ENCODE results near the gene JDP2. TPM values are rescaled to one million over a fixed set of nuclear protein-coding genes. Genes with fewer than 3 reads are reported as not detected.

JDP2 gene
- total RNA-seq, 6 experiments from 2014 or later, result 48.0 to 67.8 (median 61.8) TPM

DNA sequence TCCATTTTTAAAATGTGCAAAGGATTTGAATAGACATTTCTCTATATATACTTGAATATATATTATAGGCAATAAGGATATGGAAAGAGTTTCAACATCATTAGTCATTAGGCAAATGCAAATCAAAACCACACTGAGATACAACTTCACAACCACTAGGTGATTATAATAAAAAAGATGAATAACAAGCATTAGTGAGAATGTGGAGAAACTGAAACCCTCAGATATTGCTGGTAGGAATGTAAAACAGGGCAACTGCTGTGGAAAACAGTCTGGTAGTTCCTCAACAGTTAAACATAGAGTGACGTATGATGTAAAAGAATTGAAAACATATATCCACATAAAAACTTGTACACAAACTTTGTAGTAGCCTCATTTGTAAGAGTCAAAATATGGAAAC, 82.7 kb downstream of the JDP2 start:
- H3K27ac Mint-ChIP-seq, result no peak overlapping the region
- peaks cover 7% of the 10 kb centered on the region for H3K4me1 Mint-ChIP-seq (ENCODE audit: low read depth)
- no peaks in the 10 kb centered on the region for H3K36me3 Mint-ChIP-seq (ENCODE audit: low read depth)
- H3K4me3 Mint-ChIP-seq, result no peak overlapping the region
- TF ChIP-seq, protein P1, sequence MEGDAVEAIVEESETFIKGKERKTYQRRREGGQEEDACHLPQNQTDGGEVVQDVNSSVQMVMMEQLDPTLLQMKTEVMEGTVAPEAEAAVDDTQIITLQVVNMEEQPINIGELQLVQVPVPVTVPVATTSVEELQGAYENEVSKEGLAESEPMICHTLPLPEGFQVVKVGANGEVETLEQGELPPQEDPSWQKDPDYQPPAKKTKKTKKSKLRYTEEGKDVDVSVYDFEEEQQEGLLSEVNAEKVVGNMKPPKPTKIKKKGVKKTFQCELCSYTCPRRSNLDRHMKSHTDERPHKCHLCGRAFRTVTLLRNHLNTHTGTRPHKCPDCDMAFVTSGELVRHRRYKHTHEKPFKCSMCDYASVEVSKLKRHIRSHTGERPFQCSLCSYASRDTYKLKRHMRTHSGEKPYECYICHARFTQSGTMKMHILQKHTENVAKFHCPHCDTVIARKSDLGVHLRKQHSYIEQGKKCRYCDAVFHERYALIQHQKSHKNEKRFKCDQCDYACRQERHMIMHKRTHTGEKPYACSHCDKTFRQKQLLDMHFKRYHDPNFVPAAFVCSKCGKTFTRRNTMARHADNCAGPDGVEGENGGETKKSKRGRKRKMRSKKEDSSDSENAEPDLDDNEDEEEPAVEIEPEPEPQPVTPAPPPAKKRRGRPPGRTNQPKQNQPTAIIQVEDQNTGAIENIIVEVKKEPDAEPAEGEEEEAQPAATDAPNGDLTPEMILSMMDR (IDR thresholded peaks at IDR 0.05), result no peak
- H3K9me3 Mint-ChIP-seq, result peaks cover 22% of the 10 kb centered on the region
- no peak for DNase-seq
- peaks cover 6% of the 10 kb centered on the region for H3K27me3 Mint-ChIP-seq (ENCODE audit: insufficient read depth)

- Mint-ChIP-seq H3K4me1 (ENCODE audit: low read depth) (peaks cover 13% of the 10 kb centered on the region), H3K27me3 (ENCODE audit: insufficient read depth) (peaks cover 10% of the 10 kb centered on the region)
Observed at GRCh38 chr14:75511201-75511600, 83.4 kb downstream of the JDP2 start.

DNA sequence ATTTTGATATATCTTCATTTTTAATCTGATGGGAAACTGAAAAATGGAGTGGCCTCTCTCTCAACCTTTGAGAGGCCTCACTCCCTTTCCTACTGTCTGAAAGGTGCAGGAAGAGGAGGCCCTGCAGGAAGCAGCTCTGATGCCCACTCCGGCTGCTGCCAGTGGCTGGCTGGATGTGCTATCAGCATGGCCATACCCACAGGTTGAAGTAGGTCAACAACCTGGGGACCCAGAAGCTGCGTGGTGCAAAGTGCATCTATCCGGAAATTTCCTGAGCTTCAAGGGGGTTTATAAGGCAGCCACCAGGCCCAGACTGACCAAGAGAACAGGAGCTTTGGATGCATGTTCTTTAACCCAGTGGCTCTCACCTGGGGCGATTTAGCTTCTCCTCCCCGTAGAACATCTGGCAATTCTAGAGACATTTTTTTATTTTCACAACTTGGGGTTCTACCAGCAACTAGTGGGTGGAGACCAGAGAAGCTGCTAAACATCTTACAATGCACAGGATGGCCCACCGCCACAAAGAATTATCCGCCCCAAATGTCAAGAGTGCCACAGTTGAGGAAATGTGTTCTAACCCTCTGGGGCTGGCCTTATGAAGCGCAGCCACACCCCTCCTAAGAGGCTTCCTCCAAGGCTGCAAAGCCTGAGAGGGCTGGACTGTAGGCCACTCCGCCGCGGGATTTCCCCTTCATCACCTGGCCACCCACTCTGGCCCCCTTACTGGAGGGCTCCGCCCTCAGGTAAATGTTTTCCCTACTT, 86.3 kb downstream of the JDP2 start:
- Mint-ChIP-seq H3K4me1 (ENCODE audit: low read depth) (peaks cover 13% of the 10 kb centered on the region), H3K27me3 (ENCODE audit: insufficient read depth) (peaks cover 17% of the 10 kb centered on the region), H3K9me3 (peaks cover 22% of the 10 kb centered on the region), H3K4me3 (no peak overlapping the region), H3K27ac (no peak overlapping the region), H3K36me3 (ENCODE audit: low read depth) (no peaks in the 10 kb centered on the region)
- no peak for DNase-seq
- TF ChIP-seq, protein P1 (IDR thresholded peaks at IDR 0.05), result no peak

More at GRCh38 chr14:75511201-75511600, 83.4 kb downstream of the JDP2 start:
- H3K9me3 Mint-ChIP-seq, result peaks cover 22% of the 10 kb centered on the region
- TF ChIP-seq, protein P1 (IDR thresholded peaks at IDR 0.05), result no peak
- no peak overlapping the region for H3K4me3 Mint-ChIP-seq
- no peaks in the 10 kb centered on the region for H3K36me3 Mint-ChIP-seq (ENCODE audit: low read depth)
- H3K27ac Mint-ChIP-seq, result no peak overlapping the region
- no peak for DNase-seq

DNA sequence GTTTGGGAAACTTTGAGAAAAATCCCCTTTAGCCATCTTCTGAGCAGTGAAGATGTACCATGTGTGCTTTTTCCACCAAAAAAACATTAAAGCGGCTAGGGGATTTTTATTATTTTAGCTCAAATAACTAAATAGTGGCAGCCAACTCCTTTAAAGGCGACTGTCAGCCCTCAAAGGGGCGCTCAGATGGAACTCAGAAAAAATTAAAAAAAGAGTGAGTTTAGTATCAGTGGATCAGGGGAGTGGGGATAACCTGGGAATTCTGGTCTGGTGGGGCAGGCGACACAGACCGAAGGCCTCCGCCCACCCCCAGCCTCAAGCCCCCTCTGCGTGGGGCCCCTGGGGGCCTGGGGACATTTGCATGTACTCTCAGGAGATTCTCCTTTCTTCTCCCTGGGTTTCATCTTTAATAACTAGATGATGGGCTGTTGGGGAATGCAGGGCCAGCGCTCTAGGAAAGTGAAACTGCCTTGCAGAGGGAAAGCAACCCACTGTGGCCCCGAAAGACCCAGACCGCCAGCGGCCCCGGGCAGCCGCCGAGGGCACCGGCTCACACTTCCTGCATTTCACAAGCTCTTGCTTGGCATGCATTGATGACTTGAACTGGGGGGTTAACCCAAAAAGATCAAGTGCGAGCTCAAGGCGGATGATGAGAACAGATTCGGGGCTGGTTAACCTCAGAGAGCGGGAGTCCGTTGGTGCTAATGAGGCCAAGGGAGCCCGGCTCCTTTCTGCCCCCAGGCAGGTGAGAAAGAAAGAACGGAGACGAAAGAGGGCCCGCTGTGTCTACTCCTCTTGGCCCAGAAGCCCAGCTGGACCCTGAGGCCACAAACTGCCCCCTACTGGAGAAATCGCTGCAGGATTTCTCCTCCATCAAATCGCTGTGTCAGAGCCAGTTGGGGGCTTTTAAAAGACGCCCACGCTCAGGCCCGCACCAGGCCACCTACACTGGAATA, 87.1 kb downstream of the JDP2 start:
- Mint-ChIP-seq H3K27me3 (ENCODE audit: insufficient read depth) (peaks cover 17% of the 10 kb centered on the region), H3K4me1 (ENCODE audit: low read depth) (peaks cover 18% of the 10 kb centered on the region), H3K36me3 (ENCODE audit: low read depth) (no peaks in the 10 kb centered on the region), H3K4me3 (peak overlapping the region; percentile 85), H3K27ac (no peak overlapping the region), H3K9me3 (peaks cover 19% of the 10 kb centered on the region)
- DNase-seq, result no peak
- TF ChIP-seq, protein P1 (IDR thresholded peaks at IDR 0.05), result peak; percentile 62

DNA sequence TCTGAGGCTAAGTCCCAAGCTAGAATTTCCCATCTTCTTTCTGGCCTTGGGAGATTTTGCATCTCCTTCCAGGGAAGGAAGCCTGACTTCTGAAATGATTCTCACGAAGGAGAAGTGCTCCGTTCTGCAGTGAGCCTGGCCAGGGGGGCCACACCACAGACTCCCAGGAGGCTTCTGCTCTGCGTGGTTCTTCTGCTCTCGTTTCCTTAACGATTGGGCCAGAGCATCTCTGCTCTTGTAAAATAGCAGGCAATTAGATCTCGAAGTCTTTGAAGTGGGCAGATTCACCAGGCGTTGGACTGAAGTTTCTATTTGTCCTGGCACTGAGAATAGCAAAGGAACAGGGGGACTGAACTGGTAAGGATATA, 87.8 kb downstream of the JDP2 start:
- Mint-ChIP-seq H3K4me3 (peak overlapping the region; percentile 85), H3K9me3 (peaks cover 16% of the 10 kb centered on the region), H3K27ac (no peak overlapping the region), H3K27me3 (ENCODE audit: insufficient read depth) (peaks cover 17% of the 10 kb centered on the region), H3K36me3 (ENCODE audit: low read depth) (no peaks in the 10 kb centered on the region), H3K4me1 (ENCODE audit: low read depth) (peaks cover 23% of the 10 kb centered on the region)
- TF ChIP-seq, protein P1 (IDR thresholded peaks at IDR 0.05), result no peak; the same call in 1 of the 2 replicates
- DNase-seq, result no peak

Measured in HFFc6 (cell line).